Occipital lobe (tissue), 2 donors: Measurements from ENCODE around the gene MFAP3L. TPM values are rescaled to one million over a fixed set of nuclear protein-coding genes. Genes with fewer than 3 reads are reported as not detected.

ENCODE experiments used
- DNase-seq: peaks from one replicate; lab custom pipeline; 2025; lab: John Stamatoyannopoulos, UW
- total RNA-seq: library from RNA; depleted of rRNA; stranded (reverse); fragments of >200 nt; gene quantifications from one replicate; pipeline ENCODE4 v1.2.3, GENCODE V29; 2014

MFAP3L gene
- total RNA-seq, 1 donor from 2014 or later, result 13.9 TPM

- no peak for DNase-seq
Observed at GRCh38 chr4:169941141-169941540, 85.1 kb downstream of the MFAP3L start.

- DNase-seq, result no peak
Observed at GRCh38 chr4:169940460-169940859, 85.7 kb downstream of the MFAP3L start.

Other genes starting within 250 kb of the MFAP3L start
- gene AADAT, start 63.6 kb upstream of the MFAP3L start, total RNA-seq, result 18.6 TPM